Central memory CD4-positive, alpha-beta T cell (primary cell): ENCODE data around the gene GSG1.
"Not testable (repeated sequence)": the region's sequence is repeated elsewhere in the genome, so short reads cannot be mapped to it uniquely, and the experiment has no call there.

Experiments used
- DNase-seq: peaks from one replicate; pipeline ENCODE4 v3.0.0; 2022

Gene GSG1

GRCh38 chr12:13090054-13090453 is 13.4 kb downstream of the GSG1 start:
- DNase-seq: no peak

GRCh38 chr12:13088496-13088895 is 15.0 kb downstream of the GSG1 start:
- DNase-seq: no peak

- DNase-seq: no peak
Observed at GRCh38 chr12:13087766-13088165, 15.7 kb downstream of the GSG1 start.

GRCh38 chr12:13085968-13086686 is 17.3 kb downstream of the GSG1 start:
- no peak for DNase-seq

- no peak for DNase-seq
Observed at GRCh38 chr12:13084898-13085640, 18.4 kb downstream of the GSG1 start.

GRCh38 chr12:13083638-13084037 is 19.8 kb downstream of the GSG1 start:
- not testable (repeated sequence) for DNase-seq

- no peak for DNase-seq
Observed at GRCh38 chr12:13082861-13083260, 20.6 kb downstream of the GSG1 start.

GRCh38 chr12:13080266-13080665 is 23.2 kb downstream of the GSG1 start:
- no peak for DNase-seq

GRCh38 chr12:13079440-13079906 is 24.0 kb downstream of the GSG1 start:
- no peak for DNase-seq

- DNase-seq: no peak
Observed at GRCh38 chr12:13075786-13076570, 27.5 kb downstream of the GSG1 start.

GRCh38 chr12:13075118-13075480 is 28.4 kb downstream of the GSG1 start:
- no peak for DNase-seq

- no peak for DNase-seq
Observed at GRCh38 chr12:13074396-13075117, 28.9 kb downstream of the GSG1 start.

- no peak for DNase-seq
Observed at GRCh38 chr12:13073173-13073572, 30.3 kb downstream of the GSG1 start.

- DNase-seq: no peak
Observed at GRCh38 chr12:13071305-13072280, 31.9 kb downstream of the GSG1 start.

GRCh38 chr12:13069380-13069779 is 34.1 kb downstream of the GSG1 start:
- no peak for DNase-seq

- no peak for DNase-seq
Observed at GRCh38 chr12:13067322-13067721, 36.1 kb downstream of the GSG1 start.

GRCh38 chr12:13066459-13066858 is 37.0 kb downstream of the GSG1 start:
- no peak for DNase-seq

- no peak for DNase-seq
Observed at GRCh38 chr12:13066014-13066413, 37.5 kb downstream of the GSG1 start.

GRCh38 chr12:13062669-13063068 is 40.8 kb downstream of the GSG1 start:
- DNase-seq: no peak

GRCh38 chr12:13061377-13061776 is 42.1 kb downstream of the GSG1 start:
- no peak for DNase-seq

- DNase-seq: no peak
Observed at GRCh38 chr12:13060581-13060980, 42.9 kb downstream of the GSG1 start.

- not testable (repeated sequence) for DNase-seq
Observed at GRCh38 chr12:13053617-13054016, 49.9 kb downstream of the GSG1 start.
